ENCODE results near the gene ERCC6. TPM values are rescaled to one million over a fixed set of nuclear protein-coding genes. Genes with fewer than 3 reads are reported as not detected.

ERCC6 gene
- total RNA-seq, 1 experiment from 2014 or later = 18.2 TPM

DNA sequence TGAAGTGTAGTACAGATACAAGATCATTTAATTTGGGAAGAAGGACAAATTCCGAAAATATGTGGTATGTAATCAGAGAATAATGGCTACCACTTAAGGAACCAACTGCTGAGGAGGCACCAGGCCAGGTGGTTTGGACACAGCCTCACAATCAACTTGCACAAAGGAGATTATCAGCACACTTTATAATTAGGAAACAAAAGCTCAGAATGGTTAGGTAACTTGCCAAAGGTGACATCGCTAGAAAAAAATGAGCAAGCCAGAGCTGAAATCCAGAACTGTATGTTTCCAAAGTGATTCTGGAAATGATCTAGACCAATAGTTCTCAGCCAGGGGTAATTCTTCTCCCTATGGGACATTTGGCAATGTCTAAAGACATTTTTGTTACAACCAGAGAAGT lies 36.6 kb downstream of the ERCC6 start:
- H3K9ac ChIP-seq (ENCODE audit: extremely low read depth, insufficient read length, low read length) = no peak overlapping the region
- no peak overlapping the region for H3K4ac ChIP-seq (ENCODE audit: low read depth, low read length)
- H2BK20ac ChIP-seq (ENCODE audit: low read depth, low read length, poor library complexity, severe bottlenecking) = no peak overlapping the region
- Mint-ChIP-seq H3K4me1 (peaks cover 11 to 12% of the 10 kb centered on the region in 2 experiments), H3K4me3 (no peak overlapping the region), H3K27me3 (ENCODE audit: low read depth) (no peaks in the 10 kb centered on the region), H3K27ac (no peak overlapping the region), H3K9me3 (no peaks in the 10 kb centered on the region), H3K36me3 (ENCODE audit: insufficient read depth in 1 of 3, low read depth in 3 of 3) (no peaks in the 10 kb centered on the region)
- H2BK12ac ChIP-seq (ENCODE audit: insufficient read length, low read depth, low read length) = no peak overlapping the region
- H3K9me3 ChIP-seq (ENCODE audit: control insufficient read depth, low read depth, low read length) = no peaks in the 10 kb centered on the region
- H2BK5ac ChIP-seq (ENCODE audit: insufficient read length, low read length) = no peak overlapping the region
- DNase-seq = no peak
- no peaks in the 10 kb centered on the region for H3K79me1 ChIP-seq (ENCODE audit: insufficient read depth, low read depth, low read length, poor library complexity, severe bottlenecking)
- H3K23ac ChIP-seq (ENCODE audit: insufficient read length, low read depth, low read length) = no peak overlapping the region
- H3K4me1 ChIP-seq (ENCODE audit: insufficient read depth, low read length) = no peaks in the 10 kb centered on the region; the same call in 1 of the 2 replicates
- TF ChIP-seq, protein P1, sequence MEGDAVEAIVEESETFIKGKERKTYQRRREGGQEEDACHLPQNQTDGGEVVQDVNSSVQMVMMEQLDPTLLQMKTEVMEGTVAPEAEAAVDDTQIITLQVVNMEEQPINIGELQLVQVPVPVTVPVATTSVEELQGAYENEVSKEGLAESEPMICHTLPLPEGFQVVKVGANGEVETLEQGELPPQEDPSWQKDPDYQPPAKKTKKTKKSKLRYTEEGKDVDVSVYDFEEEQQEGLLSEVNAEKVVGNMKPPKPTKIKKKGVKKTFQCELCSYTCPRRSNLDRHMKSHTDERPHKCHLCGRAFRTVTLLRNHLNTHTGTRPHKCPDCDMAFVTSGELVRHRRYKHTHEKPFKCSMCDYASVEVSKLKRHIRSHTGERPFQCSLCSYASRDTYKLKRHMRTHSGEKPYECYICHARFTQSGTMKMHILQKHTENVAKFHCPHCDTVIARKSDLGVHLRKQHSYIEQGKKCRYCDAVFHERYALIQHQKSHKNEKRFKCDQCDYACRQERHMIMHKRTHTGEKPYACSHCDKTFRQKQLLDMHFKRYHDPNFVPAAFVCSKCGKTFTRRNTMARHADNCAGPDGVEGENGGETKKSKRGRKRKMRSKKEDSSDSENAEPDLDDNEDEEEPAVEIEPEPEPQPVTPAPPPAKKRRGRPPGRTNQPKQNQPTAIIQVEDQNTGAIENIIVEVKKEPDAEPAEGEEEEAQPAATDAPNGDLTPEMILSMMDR (conservative IDR thresholded peaks at IDR 0.05) = no peak
- no peak overlapping the region for H3K4me2 ChIP-seq (ENCODE audit: insufficient read depth, insufficient read length, low read length)
- H3K79me2 ChIP-seq (ENCODE audit: insufficient read depth, low read length) = no peaks in the 10 kb centered on the region
- no peak overlapping the region for H3T11ph ChIP-seq (ENCODE audit: low read length)
- H4K20me1 ChIP-seq (ENCODE audit: control insufficient read depth, insufficient read depth, insufficient read length) = no peaks in the 10 kb centered on the region
- H3K14ac ChIP-seq (ENCODE audit: insufficient read depth, low read length) = no peak overlapping the region
- H4K8ac ChIP-seq (replicated peaks; ENCODE audit: insufficient read length, low read depth, low read length) = no peak overlapping the region
- no peaks in the 10 kb centered on the region for H3K27me3 ChIP-seq (ENCODE audit: insufficient read depth, low read length)
- no peak overlapping the region for H4K5ac ChIP-seq (ENCODE audit: insufficient read length, low read depth, low read length)
- no peak overlapping the region for H2AK5ac ChIP-seq (ENCODE audit: insufficient read length, low read length)
- H4K91ac ChIP-seq (ENCODE audit: insufficient read length, low read depth, low read length) = no peak overlapping the region
- no peaks in the 10 kb centered on the region for H3K23me2 ChIP-seq (ENCODE audit: insufficient read length, low read depth, low read length, poor library complexity, severe bottlenecking)
- no peak overlapping the region for H3K27ac ChIP-seq (ENCODE audit: insufficient read length, low read depth, low read length)
- no peak overlapping the region for H3K56ac ChIP-seq (ENCODE audit: insufficient read length, low read depth, low read length)
- H3K18ac ChIP-seq (ENCODE audit: insufficient read length, low read depth, low read length) = no peak overlapping the region
- no peak overlapping the region for H2AFZ ChIP-seq (ENCODE audit: low read length)
- no peak overlapping the region for H2BK15ac ChIP-seq (ENCODE audit: low read depth, low read length)
- no peak overlapping the region for H2BK120ac ChIP-seq (ENCODE audit: low read depth, low read length, poor library complexity, severe bottlenecking)
- no CpG with 5 or more reads among the region's 2 CpGs for WGBS (ENCODE audit: extremely low coverage, insufficient read length, low lambda C conversion rate)
